Activated T-helper 1 cell treated with anti-CD3 and anti-CD28 coated beads, Interleukin-2, amount 50 U/mL, for 16 hours (primary cell): ENCODE measurements around the gene FRMD1.

ENCODE experiments used
- DNase-seq, 2 donors: peaks; one replicate each; pipeline ENCODE4 v3.0.0-alpha.2; 2020; ENCODE audit warnings: low read depth in 1 of 2, low spot score in 1 of 2

FRMD1 gene

GRCh38 chr6:168078943-168079405 lies at the start of gene FRMD1:
FRMD1 (minus strand) TSS chr6:168079212; CDS start chr6:168079094, 118 bp downstream.
- DNase-seq = no peak

GRCh38 chr6:168128006-168128630 lies 49.1 kb upstream of the FRMD1 start:
- no peak for DNase-seq

GRCh38 chr6:168127384-168127868 lies 48.4 kb upstream of the FRMD1 start:
- DNase-seq = no peak

GRCh38 chr6:168126566-168127383 lies 47.8 kb upstream of the FRMD1 start:
- DNase-seq = no peak

GRCh38 chr6:168125429-168126001 lies 46.5 kb upstream of the FRMD1 start:
- DNase-seq = no peak

- DNase-seq = no peak
These were observed 45.9 kb upstream of the FRMD1 start for GRCh38 chr6:168124921-168125320.

- DNase-seq = no peak
These were observed 45.1 kb upstream of the FRMD1 start for GRCh38 chr6:168124158-168124557.

GRCh38 chr6:168123165-168123911 lies 44.3 kb upstream of the FRMD1 start:
- DNase-seq = no peak

GRCh38 chr6:168122521-168122920 lies 43.5 kb upstream of the FRMD1 start:
- DNase-seq = no peak

GRCh38 chr6:168122011-168122410 lies 43.0 kb upstream of the FRMD1 start:
- DNase-seq = no peak

- DNase-seq = no peak
These were observed 42.3 kb upstream of the FRMD1 start for GRCh38 chr6:168121303-168121665.

GRCh38 chr6:168120390-168121302 lies 41.6 kb upstream of the FRMD1 start:
- DNase-seq = no peak

GRCh38 chr6:168119539-168119938 lies 40.5 kb upstream of the FRMD1 start:
- no peak for DNase-seq

GRCh38 chr6:168118935-168119334 lies 39.9 kb upstream of the FRMD1 start:
- DNase-seq = no peak

- no peak for DNase-seq
These were observed 38.9 kb upstream of the FRMD1 start for GRCh38 chr6:168117942-168118341.

- DNase-seq = no peak
These were observed 38.2 kb upstream of the FRMD1 start for GRCh38 chr6:168116975-168117899.

GRCh38 chr6:168116438-168116974 lies 37.5 kb upstream of the FRMD1 start:
- no peak for DNase-seq

- DNase-seq = no peak
These were observed 36.9 kb upstream of the FRMD1 start for GRCh38 chr6:168115748-168116437.
